Nephron (organoid): ENCODE data around the gene SIM2.

Experiments
- H3K27ac Mint-ChIP-seq, 3 experiments: 2 replicates each; pipeline ENCODE4 v1.8.0; 2020; ENCODE audit warnings: mixed read lengths in 3 of 3, mild to moderate bottlenecking in 2 of 3, moderate library complexity in 1 of 3
- H3K27me3 Mint-ChIP-seq: 2 replicates; pipeline ENCODE4 v1.8.0; 2021; ENCODE audit warnings: low read depth, mild to moderate bottlenecking, moderate library complexity, mixed read lengths
- H3K36me3 Mint-ChIP-seq: 2 replicates; pipeline ENCODE4 v1.8.0; 2020; ENCODE audit warnings: low read depth, mixed read lengths
- H3K4me1 Mint-ChIP-seq: 2 replicates; pipeline ENCODE4 v1.8.0; 2020; ENCODE audit warnings: mixed read lengths
- H3K4me3 Mint-ChIP-seq, 3 experiments: 2 replicates each; pipeline ENCODE4 v1.8.0; 2020; ENCODE audit warnings: mild to moderate bottlenecking in 3 of 3, mixed read lengths in 3 of 3, moderate library complexity in 2 of 3
- H3K9me3 Mint-ChIP-seq: 2 replicates; pipeline ENCODE4 v1.8.0; 2020; ENCODE audit warnings: mixed read lengths
- TF ChIP-seq, protein P1 (sequence below), 3 experiments: fragments of 200-600 bp; sonication (generic); IDR thresholded peaks; one replicate each; pipeline ENCODE4 v1.5.0; 2021; ENCODE audit warnings: antibody characterized with exemption in 3 of 3; ENCODE audit not compliant: unreplicated experiment in 3 of 3

Gene SIM2

DNA sequence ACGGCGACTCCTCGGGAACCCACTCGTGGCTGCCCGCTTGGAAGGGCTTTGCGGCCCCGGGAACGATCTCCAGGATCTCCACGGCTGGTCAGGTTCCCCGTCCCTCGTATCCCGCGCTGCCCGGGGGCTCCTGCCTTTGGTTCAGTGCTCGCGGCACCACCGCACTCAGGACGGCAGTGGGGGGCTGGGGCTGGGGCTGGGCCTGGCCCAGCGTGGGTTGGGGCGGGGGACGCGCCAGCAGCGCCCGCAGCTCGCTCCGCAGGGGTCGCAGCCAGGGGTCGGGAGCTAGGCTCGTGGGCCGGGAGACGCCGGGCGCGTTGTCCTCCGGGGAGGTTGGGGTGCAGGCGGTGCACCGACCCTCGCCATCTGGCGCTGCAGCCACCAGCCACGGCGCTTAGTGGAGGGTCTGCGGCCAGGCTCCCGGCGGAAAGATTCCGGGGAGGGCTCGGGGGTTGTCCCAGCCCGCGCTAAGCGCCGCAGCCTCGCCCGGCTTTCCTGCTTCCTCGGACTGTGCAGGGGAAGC is 8.9 kb downstream of the SIM2 start:
- Mint-ChIP-seq H3K4me1 (peaks cover 18% of the 10 kb centered on the region), H3K9me3 (no peaks in the 10 kb centered on the region), H3K4me3 (peak overlapping the region in 1 of 3 experiments; percentile 77), H3K36me3 (no peaks in the 10 kb centered on the region), H3K27me3 (peaks cover 100% of the 10 kb centered on the region), H3K27ac (no peak overlapping the region)
- TF ChIP-seq, protein P1, sequence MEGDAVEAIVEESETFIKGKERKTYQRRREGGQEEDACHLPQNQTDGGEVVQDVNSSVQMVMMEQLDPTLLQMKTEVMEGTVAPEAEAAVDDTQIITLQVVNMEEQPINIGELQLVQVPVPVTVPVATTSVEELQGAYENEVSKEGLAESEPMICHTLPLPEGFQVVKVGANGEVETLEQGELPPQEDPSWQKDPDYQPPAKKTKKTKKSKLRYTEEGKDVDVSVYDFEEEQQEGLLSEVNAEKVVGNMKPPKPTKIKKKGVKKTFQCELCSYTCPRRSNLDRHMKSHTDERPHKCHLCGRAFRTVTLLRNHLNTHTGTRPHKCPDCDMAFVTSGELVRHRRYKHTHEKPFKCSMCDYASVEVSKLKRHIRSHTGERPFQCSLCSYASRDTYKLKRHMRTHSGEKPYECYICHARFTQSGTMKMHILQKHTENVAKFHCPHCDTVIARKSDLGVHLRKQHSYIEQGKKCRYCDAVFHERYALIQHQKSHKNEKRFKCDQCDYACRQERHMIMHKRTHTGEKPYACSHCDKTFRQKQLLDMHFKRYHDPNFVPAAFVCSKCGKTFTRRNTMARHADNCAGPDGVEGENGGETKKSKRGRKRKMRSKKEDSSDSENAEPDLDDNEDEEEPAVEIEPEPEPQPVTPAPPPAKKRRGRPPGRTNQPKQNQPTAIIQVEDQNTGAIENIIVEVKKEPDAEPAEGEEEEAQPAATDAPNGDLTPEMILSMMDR (IDR thresholded peaks at IDR 0.05; ENCODE audit: unreplicated experiment in 3 of 3), result no peak

DNA sequence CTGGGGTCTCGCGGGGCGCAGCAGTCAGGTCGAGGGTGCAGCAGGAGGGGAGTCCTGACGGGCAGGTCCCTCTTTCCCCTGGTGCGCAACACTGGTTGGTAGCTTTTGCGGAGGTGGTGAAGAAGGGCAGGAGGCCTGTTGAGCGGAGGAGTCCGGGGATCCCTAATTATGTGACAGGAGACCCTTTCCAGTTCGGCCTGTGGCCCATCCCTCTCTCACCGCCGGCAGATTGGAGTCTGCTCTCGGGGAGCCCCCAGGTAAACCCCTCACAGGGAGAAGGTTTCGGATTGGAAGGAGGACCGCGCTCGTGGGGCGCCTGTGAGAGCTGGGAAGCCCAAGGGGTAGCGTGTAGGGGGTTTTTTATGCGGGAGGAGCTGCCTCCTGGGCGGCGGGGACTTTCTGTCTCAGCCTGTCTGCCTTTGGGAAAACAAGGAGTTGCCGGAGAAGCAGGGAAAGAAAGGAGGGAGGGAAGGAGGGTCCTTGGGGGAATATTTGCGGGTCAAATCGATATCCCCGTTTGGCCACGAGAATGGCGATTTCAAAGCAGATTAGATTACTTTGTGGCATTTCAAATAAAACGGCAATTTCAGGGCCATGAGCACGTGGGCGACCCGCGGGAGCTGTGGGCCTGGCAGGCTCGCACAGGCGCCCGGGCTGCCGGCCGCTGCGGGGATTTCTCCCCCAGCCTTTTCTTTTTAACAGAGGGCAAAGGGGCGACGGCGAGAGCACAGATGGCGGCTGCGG is 9.5 kb downstream of the SIM2 start:
- peak overlapping the region; percentile 71 to 77 (median 72) for H3K4me3 Mint-ChIP-seq
- peak overlapping the region in 2 of 3 experiments; percentile 70 to 71 for H3K27ac Mint-ChIP-seq
- H3K27me3 Mint-ChIP-seq, result peaks cover 100% of the 10 kb centered on the region
- TF ChIP-seq, protein P1 (IDR thresholded peaks at IDR 0.05; ENCODE audit: unreplicated experiment in 3 of 3), result no peak
- H3K36me3 Mint-ChIP-seq, result no peaks in the 10 kb centered on the region
- H3K9me3 Mint-ChIP-seq, result no peaks in the 10 kb centered on the region
- H3K4me1 Mint-ChIP-seq, result peaks cover 18% of the 10 kb centered on the region

DNA sequence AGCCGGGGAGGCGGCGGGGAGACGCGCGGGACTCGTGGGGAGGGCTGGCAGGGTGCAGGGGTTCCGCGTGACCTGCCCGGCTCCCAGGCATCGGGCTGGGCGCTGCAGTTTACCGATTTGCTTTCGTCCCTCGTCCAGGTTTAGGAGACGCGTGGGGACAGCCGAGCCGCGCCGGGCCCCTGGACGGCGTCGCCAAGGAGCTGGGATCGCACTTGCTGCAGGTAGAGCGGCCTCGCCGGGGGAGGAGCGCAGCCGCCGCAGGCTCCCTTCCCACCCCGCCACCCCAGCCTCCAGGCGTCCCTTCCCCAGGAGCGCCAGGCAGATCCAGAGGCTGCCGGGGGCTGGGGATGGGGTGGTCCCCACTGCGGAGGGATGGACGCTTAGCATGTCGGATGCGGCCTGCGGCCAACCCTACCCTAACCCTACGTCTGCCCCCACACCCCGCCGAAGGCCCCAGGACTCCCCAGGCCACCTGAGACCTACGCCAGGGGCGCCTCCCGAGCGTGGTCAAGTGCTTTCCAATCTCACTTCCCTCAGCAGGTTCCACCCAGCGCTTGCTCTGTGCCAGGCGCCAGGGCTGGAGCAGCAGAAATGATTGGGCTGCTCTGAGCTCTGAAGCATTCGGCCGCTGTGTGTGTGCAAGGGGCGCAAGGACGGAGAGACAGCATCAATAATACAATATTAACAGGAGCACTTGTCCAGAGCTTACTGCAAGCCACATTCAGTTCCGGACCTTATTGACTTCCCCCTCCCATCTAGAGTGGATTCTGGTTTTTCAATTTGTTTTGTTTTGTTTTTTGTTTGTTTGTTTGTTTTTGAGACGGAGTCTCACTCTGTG is 10.3 kb downstream of the SIM2 start:
- H3K9me3 Mint-ChIP-seq, result no peaks in the 10 kb centered on the region
- peak overlapping the region in 1 of 3 experiments; percentile 75 for H3K27ac Mint-ChIP-seq
- peak overlapping the region; percentile 63 to 76 (median 74) for H3K4me3 Mint-ChIP-seq
- H3K27me3 Mint-ChIP-seq, result peaks cover 100% of the 10 kb centered on the region
- TF ChIP-seq, protein P1 (IDR thresholded peaks at IDR 0.05; ENCODE audit: unreplicated experiment in 3 of 3), result no peak
- H3K4me1 Mint-ChIP-seq, result peaks cover 18% of the 10 kb centered on the region
- no peaks in the 10 kb centered on the region for H3K36me3 Mint-ChIP-seq

DNA sequence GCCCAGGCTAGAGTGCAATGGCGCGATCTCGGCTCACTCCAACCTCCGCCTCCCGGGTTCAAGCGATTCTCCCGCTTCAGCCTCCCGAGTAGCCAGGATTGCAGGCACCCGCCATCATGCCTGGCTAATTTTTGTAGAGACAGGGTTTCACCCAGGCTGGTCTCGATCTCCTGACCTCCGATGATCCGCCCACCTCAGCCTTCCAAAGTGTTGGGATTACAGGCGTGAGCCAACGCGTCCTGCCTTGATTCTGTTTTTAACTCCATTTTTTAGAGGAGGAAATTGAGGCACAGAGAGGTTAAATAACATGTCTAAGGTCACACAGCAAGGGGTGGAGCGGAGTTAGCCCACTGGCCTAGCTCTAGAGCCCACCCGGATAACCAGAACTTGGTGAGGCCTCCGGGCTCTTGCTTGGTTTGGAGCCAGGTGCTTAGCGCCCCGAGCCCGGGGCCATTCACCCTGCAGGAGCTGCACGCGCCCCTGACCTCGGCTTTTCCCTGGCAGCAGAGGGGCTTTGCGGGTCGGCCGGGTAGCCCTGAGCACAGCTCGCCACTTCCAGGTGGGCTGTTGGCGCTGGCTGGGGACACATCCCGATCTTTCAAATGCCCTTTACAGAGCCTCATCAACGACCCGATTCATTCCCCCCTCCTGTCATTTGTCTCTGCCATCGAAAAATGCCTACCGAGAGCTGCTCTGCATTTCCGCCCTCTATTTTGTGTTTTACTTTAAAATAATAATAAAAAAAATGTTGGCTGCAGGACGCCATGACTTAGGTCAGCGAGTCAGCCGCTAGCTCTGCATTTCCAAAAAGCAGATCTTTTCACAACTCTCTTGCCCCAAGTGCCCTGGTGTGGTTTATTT is 11.2 kb downstream of the SIM2 start:
- peaks cover 100% of the 10 kb centered on the region for H3K27me3 Mint-ChIP-seq
- no peaks in the 10 kb centered on the region for H3K9me3 Mint-ChIP-seq
- H3K36me3 Mint-ChIP-seq, result no peaks in the 10 kb centered on the region
- peak overlapping the region; percentile 68 to 76 (median 74) for H3K4me3 Mint-ChIP-seq
- H3K4me1 Mint-ChIP-seq, result peaks cover 18% of the 10 kb centered on the region
- peak overlapping the region in 1 of 3 experiments; percentile 75 for H3K27ac Mint-ChIP-seq
- TF ChIP-seq, protein P1 (IDR thresholded peaks at IDR 0.05; ENCODE audit: unreplicated experiment in 3 of 3), result no peak

DNA sequence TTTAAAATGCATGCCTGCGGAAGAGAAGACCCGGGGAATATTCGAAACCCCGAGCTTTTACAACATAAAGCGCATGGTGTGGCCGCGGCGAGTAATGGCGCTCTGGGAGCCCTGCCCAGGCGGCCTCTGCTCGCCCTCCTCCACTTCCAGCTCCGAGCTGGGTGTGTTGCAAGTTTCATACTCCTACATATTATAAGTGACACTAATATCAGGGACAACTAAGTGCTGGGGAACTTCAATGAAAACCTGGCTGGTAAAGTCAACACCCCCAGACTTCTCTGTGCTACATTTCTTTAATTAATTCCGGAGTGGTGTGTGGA is 11.8 kb downstream of the SIM2 start:
- no peaks in the 10 kb centered on the region for H3K9me3 Mint-ChIP-seq
- peak overlapping the region in 1 of 3 experiments; percentile 5 for H3K27ac Mint-ChIP-seq
- TF ChIP-seq, protein P1 (IDR thresholded peaks at IDR 0.05; ENCODE audit: unreplicated experiment in 3 of 3), result no peak

More for the DNA sequence above, 11.8 kb downstream of the SIM2 start:
- H3K36me3 Mint-ChIP-seq, result no peaks in the 10 kb centered on the region
- H3K4me1 Mint-ChIP-seq, result peaks cover 18% of the 10 kb centered on the region
- H3K4me3 Mint-ChIP-seq, result peak overlapping the region; percentile 51 to 68 (median 66)
- H3K27me3 Mint-ChIP-seq, result peaks cover 100% of the 10 kb centered on the region
